ACC112 (cell line): ENCODE results near the gene DEGS2.

Experiments
- H2AFZ ChIP-seq: fragments of 200-600 bp; sonication (generic); one replicate; pipeline ENCODE4 v1.6.0; 2017; ENCODE audit warnings: antibody characterized with exemption, low read length; ENCODE audit not compliant: unreplicated experiment
- H3K27ac ChIP-seq: fragments of 200-600 bp; sonication (generic); 2 replicates; pipeline ENCODE4 v1.5.1; 2014; ENCODE audit warnings: low read depth, mild to moderate bottlenecking, antibody characterized with exemption, low read length, moderate library complexity
- H3K27me3 ChIP-seq: fragments of 200-600 bp; sonication (generic); 2 replicates; pipeline ENCODE4 v1.6.1; 2014; ENCODE audit warnings: mild to moderate bottlenecking, antibody characterized with exemption, low read length, moderate library complexity, mixed read lengths; ENCODE audit not compliant: insufficient read depth
- H3K36me3 ChIP-seq: fragments of 200-600 bp; sonication (generic); 2 replicates; pipeline ENCODE4 v1.6.1; 2016; ENCODE audit warnings: mild to moderate bottlenecking, antibody characterized with exemption, low read length, moderate library complexity, mixed read lengths; ENCODE audit not compliant: insufficient read depth
- H3K4me1 ChIP-seq: fragments of 200-600 bp; sonication (generic); one replicate; pipeline ENCODE4 v1.6.1; 2016; ENCODE audit warnings: low read length, mixed read lengths; ENCODE audit not compliant: insufficient read depth, unreplicated experiment, control insufficient read depth
- H3K4me3 ChIP-seq: fragments of 200-600 bp; sonication (generic); 2 replicates; pipeline ENCODE4 v1.5.1; 2014; ENCODE audit warnings: mild to moderate bottlenecking, low read depth, low read length
- H3K79me2 ChIP-seq: fragments of 200-600 bp; sonication (generic); one replicate; pipeline ENCODE4 v1.6.0; 2016; ENCODE audit warnings: low read length; ENCODE audit not compliant: control insufficient read depth, unreplicated experiment, insufficient read depth

Gene DEGS2

GRCh38 chr14:100119251-100119650 lies 40.2 kb downstream of the DEGS2 start:
- no peak overlapping the region for H3K27ac ChIP-seq
- H3K79me2 ChIP-seq = no peaks in the 10 kb centered on the region

GRCh38 chr14:100118396-100119011 lies 40.9 kb downstream of the DEGS2 start:
- no peak overlapping the region for H3K4me3 ChIP-seq
- H3K36me3 ChIP-seq = no peaks in the 10 kb centered on the region
- no peak overlapping the region for H2AFZ ChIP-seq
- no peaks in the 10 kb centered on the region for H3K27me3 ChIP-seq
- no peaks in the 10 kb centered on the region for H3K4me1 ChIP-seq
- no peaks in the 10 kb centered on the region for H3K79me2 ChIP-seq
- no peak overlapping the region for H3K27ac ChIP-seq

More at GRCh38 chr14:100119251-100119650, 40.2 kb downstream of the DEGS2 start:
- no peaks in the 10 kb centered on the region for H3K27me3 ChIP-seq
- H3K4me1 ChIP-seq = no peaks in the 10 kb centered on the region
- no peaks in the 10 kb centered on the region for H3K36me3 ChIP-seq
- no peak overlapping the region for H2AFZ ChIP-seq
- H3K4me3 ChIP-seq = no peak overlapping the region

- H3K36me3 ChIP-seq = no peaks in the 10 kb centered on the region
- H3K27ac ChIP-seq = no peak overlapping the region
- H3K4me3 ChIP-seq = no peak overlapping the region
- H3K27me3 ChIP-seq = no peaks in the 10 kb centered on the region
- no peaks in the 10 kb centered on the region for H3K4me1 ChIP-seq
- H2AFZ ChIP-seq = no peak overlapping the region
- no peaks in the 10 kb centered on the region for H3K79me2 ChIP-seq
Observed at GRCh38 chr14:100117633-100118395, 41.6 kb downstream of the DEGS2 start.

GRCh38 chr14:100117026-100117425 lies 42.4 kb downstream of the DEGS2 start:
- Histone ChIP-seq H3K27ac (no peak overlapping the region), H2AFZ (no peak overlapping the region), H3K4me3 (no peak overlapping the region), H3K36me3 (no peaks in the 10 kb centered on the region), H3K27me3 (no peaks in the 10 kb centered on the region), H3K4me1 (no peaks in the 10 kb centered on the region), H3K79me2 (no peaks in the 10 kb centered on the region)

GRCh38 chr14:100116134-100116533 lies 43.3 kb downstream of the DEGS2 start:
- Histone ChIP-seq H3K27ac (no peak overlapping the region), H3K36me3 (no peaks in the 10 kb centered on the region), H3K4me1 (no peaks in the 10 kb centered on the region), H3K4me3 (no peak overlapping the region), H3K79me2 (no peaks in the 10 kb centered on the region), H3K27me3 (no peaks in the 10 kb centered on the region), H2AFZ (no peak overlapping the region)

GRCh38 chr14:100115726-100116125 lies 43.7 kb downstream of the DEGS2 start:
- Histone ChIP-seq H2AFZ (no peak overlapping the region), H3K36me3 (no peaks in the 10 kb centered on the region), H3K79me2 (no peaks in the 10 kb centered on the region), H3K4me1 (no peaks in the 10 kb centered on the region), H3K4me3 (no peak overlapping the region), H3K27ac (no peak overlapping the region), H3K27me3 (no peaks in the 10 kb centered on the region)

- Histone ChIP-seq H3K27ac (no peak overlapping the region), H3K4me1 (no peaks in the 10 kb centered on the region), H3K27me3 (no peaks in the 10 kb centered on the region), H2AFZ (no peak overlapping the region), H3K36me3 (no peaks in the 10 kb centered on the region), H3K79me2 (no peaks in the 10 kb centered on the region), H3K4me3 (no peak overlapping the region)
Observed at GRCh38 chr14:100115236-100115635, 44.2 kb downstream of the DEGS2 start.

GRCh38 chr14:100114109-100114765 lies 45.2 kb downstream of the DEGS2 start:
- H3K36me3 ChIP-seq = no peaks in the 10 kb centered on the region
- H2AFZ ChIP-seq = no peak overlapping the region
- no peak overlapping the region for H3K27ac ChIP-seq
- no peaks in the 10 kb centered on the region for H3K4me1 ChIP-seq
- H3K79me2 ChIP-seq = no peaks in the 10 kb centered on the region
- no peak overlapping the region for H3K4me3 ChIP-seq
- no peaks in the 10 kb centered on the region for H3K27me3 ChIP-seq

GRCh38 chr14:100111931-100112704 lies 47.3 kb downstream of the DEGS2 start:
- Histone ChIP-seq H3K36me3 (no peaks in the 10 kb centered on the region), H3K27ac (no peak overlapping the region), H3K79me2 (no peaks in the 10 kb centered on the region)

GRCh38 chr14:100110816-100111215 lies 48.6 kb downstream of the DEGS2 start:
- no peak overlapping the region for H3K27ac ChIP-seq
- peaks cover 15% of the 10 kb centered on the region for H3K4me1 ChIP-seq
- H3K4me3 ChIP-seq = no peak overlapping the region
- no peak overlapping the region for H2AFZ ChIP-seq
- H3K36me3 ChIP-seq = no peaks in the 10 kb centered on the region
- H3K79me2 ChIP-seq = no peaks in the 10 kb centered on the region
- no peaks in the 10 kb centered on the region for H3K27me3 ChIP-seq

More at GRCh38 chr14:100111931-100112704, 47.3 kb downstream of the DEGS2 start:
- Histone ChIP-seq H3K4me1 (peaks cover 13% of the 10 kb centered on the region), H3K27me3 (no peaks in the 10 kb centered on the region), H2AFZ (no peak overlapping the region), H3K4me3 (no peak overlapping the region)
